ENCODE data around the gene FIZ1.

FIZ1 gene

DNA sequence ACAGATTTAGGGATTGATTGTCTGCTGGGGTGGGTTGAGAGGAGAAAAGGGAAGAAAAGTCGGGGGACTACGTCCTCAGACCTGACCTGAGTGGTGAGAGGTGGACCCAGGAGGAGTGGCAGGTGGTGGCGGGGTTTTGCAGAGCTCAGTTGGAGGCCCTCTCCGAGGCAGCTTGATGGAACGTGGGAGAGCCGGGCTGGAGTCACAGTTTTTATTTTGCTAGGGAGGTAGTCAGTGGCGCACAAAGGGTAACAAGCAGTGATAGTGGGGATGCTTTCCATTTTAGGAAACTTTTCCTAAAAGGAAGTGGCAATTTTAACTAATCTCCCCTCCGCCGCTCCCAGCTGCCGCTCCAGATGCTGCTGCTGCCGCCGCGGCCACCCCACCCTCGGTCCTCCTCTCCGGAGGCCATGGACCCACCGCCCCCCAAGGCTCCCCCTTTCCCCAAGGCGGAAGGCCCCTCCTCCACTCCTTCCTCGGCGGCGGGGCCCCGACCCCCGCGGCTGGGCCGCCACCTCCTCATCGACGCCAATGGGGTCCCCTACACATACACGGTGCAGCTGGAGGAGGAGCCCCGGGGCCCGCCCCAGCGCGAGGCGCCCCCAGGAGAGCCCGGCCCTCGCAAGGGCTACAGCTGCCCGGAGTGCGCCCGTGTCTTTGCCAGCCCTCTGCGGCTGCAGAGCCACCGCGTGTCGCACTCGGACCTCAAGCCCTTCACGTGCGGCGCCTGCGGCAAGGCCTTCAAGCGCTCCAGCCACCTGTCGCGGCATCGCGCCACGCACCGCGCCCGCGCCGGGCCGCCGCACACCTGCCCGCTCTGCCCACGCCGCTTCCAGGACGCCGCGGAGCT is 43.1 kb upstream of the FIZ1 start:
- Histone ChIP-seq H3K4me1 (ENCODE audit: control insufficient read depth in 1 of 2, insufficient read depth in 2 of 2, low read length in 2 of 2) (peaks cover 10 to 68% of the 10 kb centered on the region in 2 donors), H3K27ac (ENCODE audit: low read length) (peak overlapping the region; percentile 31), H3K36me3 (ENCODE audit: control insufficient read depth in 1 of 2, insufficient read depth in 2 of 2, low read length in 2 of 2) (peaks cover 4 to 14% of the 10 kb centered on the region in 2 donors), H3K9me3 (ENCODE audit: control insufficient read depth in 1 of 2, low read length in 2 of 2) (no peaks in the 10 kb centered on the region), H3K4me3 (ENCODE audit: low read depth in 1 of 2, low read length in 2 of 2) (peak overlapping the region; percentile 81 to 87), H3K27me3 (ENCODE audit: low read depth, low read length) (no peaks in the 10 kb centered on the region)

DNA sequence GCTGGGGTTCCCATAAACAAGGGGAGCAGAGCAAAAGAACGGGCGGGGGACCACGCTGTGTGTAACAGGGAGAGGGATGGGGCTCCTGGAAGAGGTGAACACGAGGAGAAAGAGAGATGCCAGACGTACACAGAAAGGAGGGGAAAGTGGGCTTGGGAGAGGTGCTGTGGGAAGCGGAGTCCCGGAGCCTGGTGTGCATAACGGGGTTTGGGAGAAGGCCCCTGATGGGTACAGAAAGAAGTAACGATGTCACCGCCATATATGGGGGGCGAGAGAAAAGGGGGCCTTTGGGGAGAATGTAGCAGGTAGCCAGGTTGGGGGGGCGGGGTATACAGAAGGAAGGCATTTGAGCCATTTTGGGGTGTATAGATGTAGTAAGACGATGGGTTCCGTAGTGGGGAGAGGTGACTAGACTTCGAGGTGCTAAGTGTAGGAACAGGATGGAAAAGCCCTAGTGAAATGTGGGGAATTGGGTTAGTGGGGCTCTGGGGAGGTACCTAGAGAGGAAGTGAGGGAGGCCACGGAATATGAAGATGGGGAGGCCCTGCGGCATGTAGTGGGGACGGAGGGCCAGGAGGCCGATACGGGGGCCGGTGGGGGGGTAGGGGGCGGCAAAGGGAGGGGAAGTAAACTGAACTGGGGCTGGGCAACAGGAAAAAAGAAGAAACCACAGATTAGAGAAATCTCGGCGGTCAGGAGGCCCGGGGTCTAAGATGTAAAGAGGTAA is 42.3 kb upstream of the FIZ1 start:
- peak overlapping the region; percentile 60 for H3K27ac ChIP-seq (ENCODE audit: low read length)
- peak overlapping the region; percentile 81 to 87 for H3K4me3 ChIP-seq (ENCODE audit: low read depth in 1 of 2, low read length in 2 of 2)
- no peaks in the 10 kb centered on the region for H3K9me3 ChIP-seq (ENCODE audit: control insufficient read depth in 1 of 2, low read length in 2 of 2)
- peaks cover 7 to 70% of the 10 kb centered on the region in 2 donors for H3K4me1 ChIP-seq (ENCODE audit: control insufficient read depth in 1 of 2, insufficient read depth in 2 of 2, low read length in 2 of 2)
- peaks cover 4 to 14% of the 10 kb centered on the region in 2 donors for H3K36me3 ChIP-seq (ENCODE audit: control insufficient read depth in 1 of 2, insufficient read depth in 2 of 2, low read length in 2 of 2)
- no peaks in the 10 kb centered on the region for H3K27me3 ChIP-seq (ENCODE audit: low read depth, low read length)

DNA sequence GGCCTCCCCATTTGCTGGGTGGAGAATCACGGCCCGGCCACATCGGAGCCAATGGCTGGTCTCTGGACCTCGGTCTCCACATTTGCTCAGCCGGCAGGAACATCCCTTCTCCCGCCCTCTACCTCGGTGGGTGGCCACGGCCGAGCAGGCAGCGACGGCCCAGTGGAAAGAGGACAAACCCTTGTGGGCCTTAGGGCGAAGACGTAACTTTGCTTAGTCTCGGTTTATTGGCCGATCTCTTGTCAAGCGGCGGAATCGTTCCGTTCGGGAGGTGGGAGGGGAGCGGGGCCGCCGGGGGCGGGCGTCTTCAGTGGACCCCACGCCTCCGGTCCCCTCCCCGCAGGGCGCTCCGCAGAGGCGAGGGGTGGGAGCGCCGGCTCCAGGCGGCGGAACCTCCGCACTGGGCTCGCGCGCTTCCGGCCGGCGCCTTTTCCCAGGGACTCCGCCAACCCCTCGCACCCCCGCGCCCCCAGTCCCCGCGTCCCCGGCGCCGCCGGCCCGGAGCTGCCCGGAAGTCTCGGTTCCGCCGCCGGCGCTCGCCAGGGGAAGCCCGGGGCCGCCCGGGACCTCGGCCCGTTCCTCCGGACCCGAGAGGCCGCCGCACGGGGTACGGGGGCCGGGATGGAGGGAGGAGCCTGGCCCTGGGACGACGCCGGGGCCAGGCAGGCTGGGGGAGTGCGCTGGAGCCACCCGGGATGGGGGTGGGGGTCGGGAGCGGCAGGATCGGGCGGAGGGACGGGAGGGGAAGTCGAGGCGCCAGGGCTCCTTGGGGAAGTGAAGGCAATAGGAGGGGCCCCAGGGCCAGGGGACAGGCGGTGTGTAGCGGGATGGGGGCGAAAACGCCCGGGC is 41.5 kb upstream of the FIZ1 start, which contains the start of gene ZNF580:
TSS of gene ZNF580 (plus strand) at position 426 of the 849 bp plus-strand sequence. CDS start 1,507 bp downstream, outside the sequence.
- Histone ChIP-seq H3K36me3 (ENCODE audit: control insufficient read depth in 1 of 2, insufficient read depth in 2 of 2, low read length in 2 of 2) (peaks cover 4 to 14% of the 10 kb centered on the region in 2 donors), H3K27ac (ENCODE audit: low read length) (peak within 1 kb of the TSS; percentile 63), H3K9me3 (ENCODE audit: control insufficient read depth in 1 of 2, low read length in 2 of 2) (no peaks in the 10 kb centered on the region), H3K4me1 (ENCODE audit: control insufficient read depth in 1 of 2, insufficient read depth in 2 of 2, low read length in 2 of 2) (peaks cover 11 to 77% of the 10 kb centered on the region in 2 donors), H3K27me3 (ENCODE audit: low read depth, low read length) (no peaks in the 10 kb centered on the region), H3K4me3 (ENCODE audit: low read depth in 1 of 2, low read length in 2 of 2) (peak within 1 kb of the TSS; percentile 81 to 87)

DNA sequence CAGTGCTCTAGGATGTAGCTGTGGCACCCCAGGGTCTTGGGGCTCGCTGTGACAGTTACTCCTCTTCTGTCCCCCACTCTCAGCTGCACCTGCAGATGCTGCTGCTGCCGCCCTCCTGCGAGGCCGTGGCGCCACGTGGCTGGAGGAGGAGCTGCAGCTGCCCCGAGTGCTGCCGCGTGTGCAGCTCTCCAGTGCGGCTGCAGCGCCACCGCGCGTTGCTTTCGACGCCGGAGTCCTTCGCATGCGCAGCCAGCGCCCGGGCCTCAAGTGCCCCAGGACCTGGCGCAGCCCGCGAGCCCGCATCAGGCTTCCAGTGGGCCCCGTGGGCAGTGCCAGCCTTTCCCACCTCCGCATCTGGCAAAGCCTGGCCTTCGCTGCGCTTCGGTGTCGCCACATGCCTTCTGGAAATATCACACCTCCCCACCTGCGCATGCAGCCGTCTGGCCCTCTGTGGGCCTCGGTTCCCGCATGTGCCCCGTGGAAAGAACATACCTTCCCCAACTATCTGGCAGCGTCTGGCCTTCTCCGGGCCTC is 40.8 kb upstream of the FIZ1 start:
- H3K27ac ChIP-seq (ENCODE audit: low read length): peak overlapping the region; percentile 63
- peaks cover 17 to 83% of the 10 kb centered on the region in 2 donors for H3K4me1 ChIP-seq (ENCODE audit: control insufficient read depth in 1 of 2, insufficient read depth in 2 of 2, low read length in 2 of 2)
- peak overlapping the region; percentile 60 to 81 for H3K4me3 ChIP-seq (ENCODE audit: low read depth in 1 of 2, low read length in 2 of 2)
- no peaks in the 10 kb centered on the region for H3K27me3 ChIP-seq (ENCODE audit: low read depth, low read length)
- peaks cover under 1 to 7% of the 10 kb centered on the region in 2 donors for H3K36me3 ChIP-seq (ENCODE audit: control insufficient read depth in 1 of 2, insufficient read depth in 2 of 2, low read length in 2 of 2)
- no peaks in the 10 kb centered on the region for H3K9me3 ChIP-seq (ENCODE audit: control insufficient read depth in 1 of 2, low read length in 2 of 2)

DNA sequence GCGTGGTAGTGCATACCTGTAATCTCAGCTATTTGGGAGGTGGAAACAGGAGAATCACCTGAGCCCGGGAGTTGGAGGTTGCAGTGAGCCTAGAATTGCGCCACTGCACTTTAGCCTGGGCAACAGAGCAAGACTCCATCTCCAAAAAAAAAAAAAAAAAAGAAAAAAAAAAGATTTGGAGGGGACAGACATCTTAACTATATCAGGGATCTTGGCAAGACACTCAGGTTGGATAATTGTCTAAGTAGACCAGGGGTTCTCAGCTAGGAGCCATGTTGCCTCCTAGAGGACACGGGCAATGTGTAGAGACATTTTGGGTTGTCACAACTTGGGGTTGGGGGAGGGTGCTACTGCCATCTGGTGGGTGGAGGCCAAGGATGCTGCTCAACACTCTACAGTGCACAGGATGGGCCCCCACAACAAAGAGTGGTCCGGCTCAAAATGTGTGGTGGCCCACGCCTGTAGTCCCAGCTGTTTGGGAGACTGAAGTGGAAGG is 39.6 kb upstream of the FIZ1 start:
- H3K4me1 ChIP-seq (ENCODE audit: control insufficient read depth in 1 of 2, insufficient read depth in 2 of 2, low read length in 2 of 2): peaks cover 17 to 75% of the 10 kb centered on the region in 2 donors

DNA sequence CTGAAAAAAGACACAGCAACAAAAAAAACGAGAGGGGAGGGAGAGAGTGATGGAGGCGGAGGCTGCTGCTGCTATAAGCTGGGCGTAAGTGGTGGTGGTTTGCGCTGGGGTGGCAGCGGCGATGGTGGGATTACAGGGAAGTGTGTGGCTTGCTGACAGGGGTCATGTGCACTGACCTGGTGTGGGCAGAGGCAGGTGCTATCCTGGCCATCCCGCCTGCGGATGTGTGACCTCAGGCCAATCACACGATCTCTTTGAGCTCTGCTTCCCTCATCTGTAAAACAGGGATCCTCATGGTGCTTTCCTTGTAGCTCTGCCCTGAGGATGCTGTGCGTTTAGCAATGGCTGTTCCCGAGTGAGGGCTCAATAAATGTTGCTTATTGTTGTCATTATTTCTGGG is 38.2 kb upstream of the FIZ1 start:
- no peak overlapping the region for H3K27ac ChIP-seq (ENCODE audit: low read length)
- H3K9me3 ChIP-seq (ENCODE audit: control insufficient read depth in 1 of 2, low read length in 2 of 2): no peaks in the 10 kb centered on the region
- H3K4me1 ChIP-seq (ENCODE audit: control insufficient read depth in 1 of 2, insufficient read depth in 2 of 2, low read length in 2 of 2): peaks cover 17 to 66% of the 10 kb centered on the region in 2 donors
- H3K4me3 ChIP-seq (ENCODE audit: low read depth in 1 of 2, low read length in 2 of 2): no peak overlapping the region
- no peaks in the 10 kb centered on the region for H3K36me3 ChIP-seq (ENCODE audit: control insufficient read depth in 1 of 2, insufficient read depth in 2 of 2, low read length in 2 of 2)
- no peaks in the 10 kb centered on the region for H3K27me3 ChIP-seq (ENCODE audit: low read depth, low read length)

More for the DNA sequence above, 39.6 kb upstream of the FIZ1 start:
- Histone ChIP-seq H3K36me3 (ENCODE audit: control insufficient read depth in 1 of 2, insufficient read depth in 2 of 2, low read length in 2 of 2) (no peaks in the 10 kb centered on the region), H3K27me3 (ENCODE audit: low read depth, low read length) (no peaks in the 10 kb centered on the region), H3K9me3 (ENCODE audit: control insufficient read depth in 1 of 2, low read length in 2 of 2) (no peaks in the 10 kb centered on the region), H3K4me3 (ENCODE audit: low read depth in 1 of 2, low read length in 2 of 2) (no peak overlapping the region), H3K27ac (ENCODE audit: low read length) (no peak overlapping the region)

DNA sequence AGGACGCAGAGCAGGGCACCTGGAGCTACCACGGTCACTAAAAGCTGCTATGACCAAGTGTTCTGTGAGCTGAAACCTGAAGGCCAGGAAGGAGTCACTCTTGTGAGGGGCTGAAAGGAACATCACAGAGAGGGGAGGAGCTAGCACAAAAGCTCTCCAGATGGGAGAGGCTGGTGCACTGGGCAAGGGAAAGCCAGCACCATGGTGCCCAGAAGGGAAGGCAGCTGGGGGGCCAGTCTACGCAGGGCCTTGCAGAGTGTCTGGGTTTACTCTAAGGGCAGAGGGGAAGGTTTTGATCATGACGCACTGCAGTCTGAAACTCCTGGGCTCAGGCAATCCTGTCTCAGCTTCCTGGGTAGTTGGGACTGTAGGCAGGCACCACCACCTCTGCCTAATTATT is 37.4 kb upstream of the FIZ1 start:
- no peaks in the 10 kb centered on the region for H3K36me3 ChIP-seq (ENCODE audit: control insufficient read depth in 1 of 2, insufficient read depth in 2 of 2, low read length in 2 of 2)
- no peaks in the 10 kb centered on the region for H3K27me3 ChIP-seq (ENCODE audit: low read depth, low read length)
- no peak overlapping the region for H3K27ac ChIP-seq (ENCODE audit: low read length)
- H3K4me1 ChIP-seq (ENCODE audit: control insufficient read depth in 1 of 2, insufficient read depth in 2 of 2, low read length in 2 of 2): peaks cover 17 to 58% of the 10 kb centered on the region in 2 donors
- no peak overlapping the region for H3K4me3 ChIP-seq (ENCODE audit: low read depth in 1 of 2, low read length in 2 of 2)
- H3K9me3 ChIP-seq (ENCODE audit: control insufficient read depth in 1 of 2, low read length in 2 of 2): no peaks in the 10 kb centered on the region

DNA sequence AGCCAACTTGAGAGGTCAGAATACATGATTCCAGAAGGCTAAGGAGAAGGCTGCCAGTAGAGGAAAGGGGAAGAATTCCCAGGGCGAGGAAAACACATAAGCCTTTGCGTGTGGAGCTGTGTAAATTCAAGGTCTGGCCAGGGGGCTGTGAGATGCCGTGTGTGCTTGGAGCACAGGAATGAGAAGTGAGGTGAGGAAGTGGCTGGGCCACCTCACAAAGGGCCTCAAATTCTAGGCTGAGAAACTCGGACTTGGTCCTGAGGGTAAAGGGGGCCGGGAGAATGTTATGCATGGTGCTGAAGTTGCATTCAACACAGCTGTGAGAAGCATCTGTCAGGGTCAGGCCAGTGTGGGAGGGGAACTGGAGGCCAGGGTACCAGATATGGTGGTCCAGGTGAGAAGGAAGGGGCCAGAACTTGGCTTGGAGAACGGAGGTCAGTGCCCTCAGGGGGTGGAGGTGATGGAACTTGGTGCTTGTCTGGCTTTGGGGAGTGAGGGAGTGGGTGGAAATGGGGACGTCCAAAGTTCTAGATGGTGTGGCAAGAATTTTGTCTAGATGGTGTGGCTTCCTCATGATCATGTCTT is 36.6 kb upstream of the FIZ1 start:
- Histone ChIP-seq H3K27me3 (ENCODE audit: low read depth, low read length) (no peaks in the 10 kb centered on the region), H3K9me3 (ENCODE audit: control insufficient read depth in 1 of 2, low read length in 2 of 2) (no peaks in the 10 kb centered on the region), H3K36me3 (ENCODE audit: control insufficient read depth in 1 of 2, insufficient read depth in 2 of 2, low read length in 2 of 2) (no peaks in the 10 kb centered on the region), H3K4me3 (ENCODE audit: low read depth in 1 of 2, low read length in 2 of 2) (peak overlapping the region; percentile 87 to 100), H3K27ac (ENCODE audit: low read length) (peak overlapping the region; percentile 100), H3K4me1 (ENCODE audit: control insufficient read depth in 1 of 2, insufficient read depth in 2 of 2, low read length in 2 of 2) (peaks cover 17 to 54% of the 10 kb centered on the region in 2 donors)

DNA sequence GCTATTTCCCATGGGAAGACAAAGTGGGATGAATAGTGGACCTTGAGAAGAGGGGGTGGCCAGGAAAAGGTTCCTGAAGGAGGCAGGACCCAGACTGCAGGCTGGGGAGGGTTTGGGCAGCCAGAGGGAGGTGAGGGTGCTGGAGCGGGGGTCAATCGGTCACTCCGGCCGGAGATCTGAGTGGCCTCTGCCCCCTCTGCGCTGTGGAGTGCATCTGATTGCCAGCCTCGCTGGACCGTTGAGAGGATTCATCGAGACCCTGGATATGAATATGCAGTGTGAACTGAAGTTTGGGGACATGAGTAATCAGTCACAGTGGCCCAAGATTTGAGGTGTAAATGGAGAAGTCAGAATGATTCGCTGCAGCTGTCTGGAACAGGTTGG is 36.0 kb upstream of the FIZ1 start:
- Histone ChIP-seq H3K4me3 (ENCODE audit: low read depth in 1 of 2, low read length in 2 of 2) (peak overlapping the region; percentile 87 to 100), H3K27me3 (ENCODE audit: low read depth, low read length) (no peaks in the 10 kb centered on the region), H3K9me3 (ENCODE audit: control insufficient read depth in 1 of 2, low read length in 2 of 2) (no peaks in the 10 kb centered on the region), H3K4me1 (ENCODE audit: control insufficient read depth in 1 of 2, insufficient read depth in 2 of 2, low read length in 2 of 2) (peaks cover 16 to 51% of the 10 kb centered on the region in 2 donors), H3K27ac (ENCODE audit: low read length) (peak overlapping the region; percentile 100), H3K36me3 (ENCODE audit: control insufficient read depth in 1 of 2, insufficient read depth in 2 of 2, low read length in 2 of 2) (no peaks in the 10 kb centered on the region)

DNA sequence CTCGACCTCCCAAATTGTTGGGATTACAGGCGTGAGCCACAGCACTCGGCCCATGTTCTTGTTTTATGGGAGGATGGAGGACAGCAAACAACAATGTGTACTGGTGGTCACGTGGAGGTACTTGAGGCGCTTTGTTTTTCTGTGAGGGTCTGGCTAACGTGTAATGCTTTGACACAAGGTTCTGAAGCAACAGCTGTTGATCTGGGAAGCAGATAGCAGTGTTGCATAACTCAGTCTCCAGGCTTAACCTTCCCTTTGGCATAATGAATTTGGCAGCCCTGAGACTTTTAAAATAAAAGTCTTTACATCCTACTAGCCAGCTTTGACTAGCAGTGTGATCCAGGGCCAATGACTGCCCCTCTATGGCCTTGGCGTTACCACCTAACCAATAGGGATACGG is 34.5 kb upstream of the FIZ1 start:
- H3K4me1 ChIP-seq (ENCODE audit: control insufficient read depth in 1 of 2, insufficient read depth in 2 of 2, low read length in 2 of 2): peaks cover 11 to 36% of the 10 kb centered on the region in 2 donors
- no peaks in the 10 kb centered on the region for H3K36me3 ChIP-seq (ENCODE audit: control insufficient read depth in 1 of 2, insufficient read depth in 2 of 2, low read length in 2 of 2)
- no peak overlapping the region for H3K27ac ChIP-seq (ENCODE audit: low read length)
- H3K9me3 ChIP-seq (ENCODE audit: control insufficient read depth in 1 of 2, low read length in 2 of 2): no peaks in the 10 kb centered on the region
- no peak overlapping the region for H3K4me3 ChIP-seq (ENCODE audit: low read depth in 1 of 2, low read length in 2 of 2)
- no peaks in the 10 kb centered on the region for H3K27me3 ChIP-seq (ENCODE audit: low read depth, low read length)
